Measurements from ENCODE around the gene MBOAT7.
A peak's percentile ranks its signal among the peaks of the same experiment; 100 is the strongest.

Gene MBOAT7

GRCh38 chr19:54138489-54139256 is 50.7 kb downstream of the MBOAT7 start:
- no peak for DNase-seq (ENCODE audit: low spot score)

GRCh38 chr19:54137699-54138488 is 51.5 kb downstream of the MBOAT7 start, which contains the start of gene CNOT3:
TSS of gene CNOT3 (plus strand) at chr19:54137762. CDS start at chr19:54142979, 5,217 bp downstream.
- DNase-seq (ENCODE audit: low spot score) = peak; percentile 56

GRCh38 chr19:54136864-54137698 is 52.3 kb downstream of the MBOAT7 start:
- DNase-seq (ENCODE audit: low spot score) = peak; percentile 94

DNA sequence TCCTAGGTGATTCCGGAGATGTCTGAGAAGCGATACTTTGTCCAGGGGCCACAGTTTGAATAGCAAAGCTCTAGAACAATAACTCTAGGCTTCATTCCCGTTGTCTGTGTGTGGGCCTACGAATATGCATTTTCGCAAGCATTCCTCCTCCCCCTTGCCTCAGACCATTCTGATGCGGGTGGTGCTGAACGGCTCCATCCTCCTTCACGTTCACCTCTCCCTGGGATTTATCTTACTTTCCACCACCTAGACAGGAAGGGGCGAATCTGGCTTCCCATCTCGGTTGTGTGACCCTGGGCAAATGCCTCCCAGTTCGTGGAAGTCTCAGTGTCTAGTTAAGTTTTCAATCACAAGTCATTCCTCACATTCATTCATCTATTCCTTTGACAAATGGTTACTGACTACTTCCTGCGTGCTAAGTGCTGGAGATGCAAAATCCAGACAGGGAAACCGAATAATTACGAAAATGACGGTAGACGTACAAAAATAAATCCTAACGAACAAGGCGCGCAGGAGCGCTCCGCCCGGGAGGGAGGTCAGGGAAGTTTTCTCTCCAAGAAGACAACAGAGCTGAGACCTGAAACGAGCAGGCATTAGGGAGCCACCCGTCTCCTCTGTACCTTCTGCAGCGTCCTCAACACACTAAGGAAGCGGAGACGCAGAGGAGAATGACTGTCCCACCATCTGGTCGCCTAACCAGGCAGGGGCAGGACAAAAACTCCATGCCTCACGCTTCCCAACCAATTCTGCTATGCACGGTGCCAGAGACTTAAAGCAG is 53.1 kb downstream of the MBOAT7 start:
- DNase-seq (ENCODE audit: low spot score) = no peak

GRCh38 chr19:54133957-54134590 is 55.3 kb downstream of the MBOAT7 start:
- DNase-seq (ENCODE audit: low spot score) = no peak

GRCh38 chr19:54133312-54133956 is 55.9 kb downstream of the MBOAT7 start:
- no peak for DNase-seq (ENCODE audit: low spot score)

DNA sequence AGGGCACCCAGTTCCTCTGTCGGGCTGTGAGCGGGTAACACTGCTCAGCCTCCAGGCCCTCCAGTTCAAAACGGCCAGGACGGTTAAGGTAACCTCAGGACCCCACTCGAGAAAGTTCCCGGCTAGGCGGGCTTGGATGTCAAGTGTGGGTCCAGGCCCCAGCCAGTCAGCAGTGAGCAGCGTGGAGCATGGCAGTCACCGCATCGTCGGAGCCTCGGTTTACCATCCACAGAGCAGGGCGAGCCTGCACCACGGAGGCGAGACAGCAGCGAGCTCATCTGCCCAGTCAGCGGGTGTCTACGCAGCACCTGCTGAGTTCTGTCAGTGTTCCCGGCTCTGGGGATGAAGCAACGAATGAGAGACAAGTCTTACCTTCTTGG is 59.8 kb downstream of the MBOAT7 start:
- DNase-seq (ENCODE audit: low spot score) = no peak

GRCh38 chr19:54128796-54129616 is 60.4 kb downstream of the MBOAT7 start:
- DNase-seq (ENCODE audit: low spot score) = no peak

DNA sequence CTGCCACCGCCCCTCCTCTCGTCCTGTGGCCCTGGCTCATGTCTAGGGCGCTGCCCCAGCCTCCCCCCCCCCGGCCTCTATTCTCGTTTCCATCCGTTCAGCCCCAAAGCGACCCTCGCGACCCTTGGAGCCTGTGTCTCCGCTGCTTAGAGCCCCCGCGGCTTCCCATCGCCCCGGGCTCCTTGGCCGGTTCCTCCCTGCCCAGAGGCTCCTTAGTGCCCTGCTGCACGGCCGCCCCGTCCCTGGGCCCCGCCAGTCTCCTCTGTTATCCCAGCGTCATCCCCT is 61.0 kb downstream of the MBOAT7 start:
- DNase-seq (ENCODE audit: low spot score) = no peak

DNA sequence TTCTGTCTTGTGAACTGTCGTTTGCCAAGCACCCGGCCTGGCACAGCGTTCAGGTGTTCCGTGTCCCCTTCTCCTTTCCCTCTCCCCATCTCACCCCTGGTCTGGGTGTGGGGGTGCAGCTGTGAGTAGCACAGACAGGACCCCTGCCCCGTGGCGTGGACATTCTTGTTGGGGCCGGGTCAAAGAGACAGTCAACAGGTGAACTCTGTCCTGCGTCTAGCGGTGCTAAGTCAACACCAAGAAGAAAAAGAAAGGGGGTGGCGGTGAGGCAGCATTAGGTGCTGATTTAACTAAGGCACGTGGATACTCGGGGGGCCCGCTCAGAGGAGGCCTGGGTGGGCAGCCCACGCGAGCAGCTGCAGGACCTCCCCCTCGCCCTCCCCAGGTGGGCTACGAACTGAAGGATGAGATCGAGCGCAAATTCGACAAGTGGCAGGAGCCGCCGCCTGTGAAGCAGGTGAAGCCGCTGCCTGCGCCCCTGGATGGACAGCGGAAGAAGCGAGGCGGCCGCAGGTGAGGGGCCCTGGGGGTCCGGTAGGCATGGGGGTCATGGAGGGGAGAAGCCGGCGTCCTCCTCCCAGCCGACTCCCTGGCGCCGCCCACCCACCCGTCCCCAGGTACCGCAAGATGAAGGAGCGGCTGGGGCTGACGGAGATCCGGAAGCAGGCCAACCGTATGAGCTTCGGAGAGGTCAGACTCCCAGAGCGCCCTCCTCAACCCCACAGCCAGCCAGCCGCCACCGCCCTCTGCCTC is 61.5 kb downstream of the MBOAT7 start:
- no peak for DNase-seq (ENCODE audit: low spot score)

DNA sequence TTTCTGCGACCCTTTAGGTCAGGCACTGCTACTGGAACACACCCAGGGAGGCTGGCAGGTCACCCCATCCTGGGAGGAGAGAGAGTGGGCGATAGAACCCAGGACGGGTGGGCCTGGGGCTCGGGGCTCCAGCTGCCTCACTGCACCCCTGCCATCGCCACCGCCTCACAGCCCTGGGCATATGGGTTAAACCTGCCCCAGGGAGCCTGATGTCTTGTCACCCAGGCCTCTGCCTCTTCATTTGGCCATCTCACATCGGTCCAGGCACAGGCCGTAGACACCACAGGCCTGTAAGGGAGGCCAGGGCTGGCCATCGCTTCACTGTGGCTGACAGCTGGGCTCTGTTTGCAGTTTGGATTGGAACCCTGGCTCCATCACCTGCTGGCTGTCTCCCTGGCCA is 63.7 kb downstream of the MBOAT7 start:
- DNase-seq (ENCODE audit: low spot score) = no peak

DNA sequence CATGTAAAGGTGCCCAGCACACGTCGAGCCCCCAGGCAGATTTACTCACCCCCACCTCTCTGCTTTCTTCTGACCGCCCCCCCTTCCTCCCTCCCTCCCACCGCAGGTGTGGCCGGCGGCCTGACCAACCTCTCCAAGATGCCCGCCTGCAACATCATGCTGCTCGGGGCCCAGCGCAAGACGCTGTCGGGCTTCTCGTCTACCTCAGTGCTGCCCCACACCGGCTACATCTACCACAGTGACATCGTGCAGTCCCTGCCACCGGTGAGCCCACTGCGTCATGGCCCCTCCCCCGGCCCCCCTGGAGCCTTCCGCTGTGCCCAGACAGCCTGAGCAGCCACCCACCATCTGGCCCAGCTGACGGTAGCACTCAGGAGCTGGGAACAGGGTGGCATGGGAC is 65.0 kb downstream of the MBOAT7 start:
- no peak for DNase-seq (ENCODE audit: low spot score)

DNA sequence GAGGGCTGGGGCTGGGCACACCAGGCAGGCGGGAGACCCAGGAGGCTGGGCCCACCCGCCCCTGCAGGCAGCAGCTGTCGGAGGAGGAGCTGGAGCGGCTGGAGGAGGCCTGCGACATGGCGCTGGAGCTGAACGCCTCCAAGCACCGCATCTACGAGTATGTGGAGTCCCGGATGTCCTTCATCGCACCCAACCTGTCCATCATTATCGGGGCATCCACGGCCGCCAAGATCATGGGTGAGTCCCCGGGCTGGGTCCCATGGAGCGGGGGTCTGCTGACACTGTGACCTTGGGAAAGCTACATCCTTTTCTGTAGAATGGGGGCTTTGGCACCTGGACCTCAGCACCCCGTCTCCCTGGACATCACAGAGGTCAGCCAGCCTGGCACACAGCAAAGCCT is 65.7 kb downstream of the MBOAT7 start:
- no peak for DNase-seq (ENCODE audit: low spot score)

Data from D341Med (cell line).